ENCODE results near the gene ESRRA.
A peak's percentile ranks its signal among the peaks of the same experiment; 100 is the strongest.
"Not testable (repeated sequence)": the region's sequence is repeated elsewhere in the genome, so short reads cannot be mapped to it uniquely, and the experiment has no call there.

ESRRA gene

DNA sequence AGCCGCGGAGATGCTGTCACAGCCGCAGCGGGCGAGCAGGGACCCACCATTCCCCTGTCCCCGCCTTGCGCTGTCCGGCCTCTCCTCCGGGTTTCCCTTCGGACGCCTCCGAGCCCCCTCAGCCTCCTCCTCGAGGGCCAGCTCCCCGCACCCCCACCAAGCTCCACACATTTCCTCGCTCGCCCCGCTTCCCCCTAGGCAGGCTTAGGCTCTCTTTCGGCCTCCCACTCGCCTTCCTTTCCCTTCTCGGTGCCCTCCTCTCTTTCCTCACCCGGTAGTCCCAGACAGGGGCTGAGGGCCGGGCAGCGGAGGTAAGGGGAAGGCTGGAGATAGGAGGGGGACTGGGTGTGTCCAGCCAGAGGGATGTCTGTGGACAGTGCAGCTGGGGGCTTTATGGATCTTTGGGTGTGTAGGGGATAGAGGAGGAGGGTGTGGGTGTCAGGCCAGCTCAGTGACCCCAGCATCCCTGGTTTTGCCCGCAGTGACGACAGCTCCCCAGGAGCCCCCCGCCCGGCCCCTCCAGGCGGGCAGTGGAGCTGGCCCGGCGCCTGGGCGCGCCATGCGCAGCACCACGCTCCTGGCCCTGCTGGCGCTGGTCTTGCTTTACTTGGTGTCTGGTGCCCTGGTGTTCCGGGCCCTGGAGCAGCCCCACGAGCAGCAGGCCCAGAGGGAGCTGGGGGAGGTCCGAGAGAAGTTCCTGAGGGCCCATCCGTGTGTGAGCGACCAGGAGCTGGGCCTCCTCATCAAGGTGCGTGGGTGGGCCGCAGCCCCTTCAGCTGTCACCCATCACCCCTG lies 12.7 kb upstream of the ESRRA start:
- no peak for DNase-seq

DNA sequence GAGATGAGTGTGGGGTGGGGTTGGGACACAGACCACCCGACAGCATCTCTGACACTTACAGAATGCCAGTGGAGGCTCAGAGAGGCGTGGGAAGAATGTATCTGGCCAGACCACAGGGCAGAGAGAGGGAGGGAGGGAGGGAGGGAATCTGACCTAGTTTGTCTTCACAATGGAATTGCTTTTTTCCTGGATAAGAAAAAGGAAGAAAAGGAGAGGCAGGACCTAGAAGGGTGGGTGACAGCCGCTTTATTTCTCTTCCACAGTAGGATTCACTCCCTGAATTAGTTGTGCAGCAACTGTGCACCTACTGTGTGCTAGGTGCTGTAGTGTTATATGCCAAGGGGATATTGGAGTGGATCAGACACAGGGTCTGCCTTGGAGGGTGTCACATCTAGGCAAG lies 10.6 kb upstream of the ESRRA start:
- no peak for DNase-seq

DNA sequence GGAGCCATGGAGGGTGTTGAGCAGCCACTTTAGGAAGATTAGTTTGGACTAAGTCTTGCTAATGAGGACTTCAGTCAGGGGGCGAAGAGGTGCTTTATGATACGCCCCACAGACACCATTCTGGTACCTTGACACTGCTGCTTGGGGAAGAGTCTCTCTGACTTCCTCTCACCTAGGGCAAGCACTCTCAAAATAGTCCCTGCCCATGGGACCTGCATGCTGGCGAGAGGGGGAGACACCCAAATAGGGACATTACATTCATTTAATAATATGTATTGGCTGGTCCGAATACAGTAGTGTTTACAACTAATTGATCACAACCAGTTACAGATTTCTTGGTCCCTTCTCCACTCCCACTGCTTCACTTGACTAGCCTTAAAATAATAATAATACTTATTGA lies 9.6 kb upstream of the ESRRA start:
- DNase-seq, result no peak

DNA sequence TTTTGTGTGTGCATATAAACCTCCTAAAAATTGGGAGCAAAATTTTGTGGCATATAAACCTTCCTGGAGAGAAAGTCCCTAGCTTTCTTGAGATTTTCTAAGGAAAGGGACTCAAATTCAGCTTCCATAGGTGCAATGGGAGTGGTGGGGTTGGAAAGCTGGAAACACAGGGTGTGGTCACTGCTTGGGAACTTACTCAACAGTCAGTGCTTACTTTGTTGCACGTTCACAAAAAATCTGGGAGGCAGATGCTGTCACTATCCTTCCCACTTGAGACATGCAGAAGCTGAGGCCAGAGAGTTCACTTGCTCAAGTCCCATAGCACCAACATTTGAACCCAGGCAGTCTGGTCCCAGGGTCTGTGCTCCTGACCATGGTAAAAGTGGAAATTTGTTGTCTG lies 9.1 kb upstream of the ESRRA start:
- no peak for DNase-seq

DNA sequence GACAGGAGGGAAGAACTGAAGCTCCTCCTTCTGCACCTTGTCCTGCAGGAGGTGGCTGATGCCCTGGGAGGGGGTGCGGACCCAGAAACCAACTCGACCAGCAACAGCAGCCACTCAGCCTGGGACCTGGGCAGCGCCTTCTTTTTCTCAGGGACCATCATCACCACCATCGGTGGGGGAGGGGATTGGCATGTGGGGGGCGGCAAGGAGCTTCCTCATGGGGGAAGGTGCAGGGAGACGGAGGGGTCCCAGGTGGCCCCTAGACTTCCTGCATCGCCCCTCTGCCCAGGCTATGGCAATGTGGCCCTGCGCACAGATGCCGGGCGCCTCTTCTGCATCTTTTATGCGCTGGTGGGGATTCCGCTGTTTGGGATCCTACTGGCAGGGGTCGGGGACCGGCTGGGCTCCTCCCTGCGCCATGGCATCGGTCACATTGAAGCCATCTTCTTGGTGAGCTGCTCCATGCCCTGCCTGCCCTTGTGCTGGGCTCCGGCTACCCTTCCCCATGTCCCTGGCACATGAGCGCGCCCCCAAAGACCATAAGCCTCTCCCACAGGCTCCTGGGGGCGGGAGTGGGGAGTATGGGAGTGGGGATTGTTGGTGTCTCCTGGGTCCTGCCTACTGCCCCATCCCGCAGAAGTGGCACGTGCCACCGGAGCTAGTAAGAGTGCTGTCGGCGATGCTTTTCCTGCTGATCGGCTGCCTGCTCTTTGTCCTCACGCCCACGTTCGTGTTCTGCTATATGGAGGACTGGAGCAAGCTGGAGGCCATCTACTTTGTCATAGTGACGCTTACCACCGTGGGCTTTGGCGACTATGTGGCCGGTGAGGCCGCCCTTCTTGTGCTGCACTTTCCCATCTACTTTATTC lies 8.3 kb upstream of the ESRRA start:
- no peak for DNase-seq

DNA sequence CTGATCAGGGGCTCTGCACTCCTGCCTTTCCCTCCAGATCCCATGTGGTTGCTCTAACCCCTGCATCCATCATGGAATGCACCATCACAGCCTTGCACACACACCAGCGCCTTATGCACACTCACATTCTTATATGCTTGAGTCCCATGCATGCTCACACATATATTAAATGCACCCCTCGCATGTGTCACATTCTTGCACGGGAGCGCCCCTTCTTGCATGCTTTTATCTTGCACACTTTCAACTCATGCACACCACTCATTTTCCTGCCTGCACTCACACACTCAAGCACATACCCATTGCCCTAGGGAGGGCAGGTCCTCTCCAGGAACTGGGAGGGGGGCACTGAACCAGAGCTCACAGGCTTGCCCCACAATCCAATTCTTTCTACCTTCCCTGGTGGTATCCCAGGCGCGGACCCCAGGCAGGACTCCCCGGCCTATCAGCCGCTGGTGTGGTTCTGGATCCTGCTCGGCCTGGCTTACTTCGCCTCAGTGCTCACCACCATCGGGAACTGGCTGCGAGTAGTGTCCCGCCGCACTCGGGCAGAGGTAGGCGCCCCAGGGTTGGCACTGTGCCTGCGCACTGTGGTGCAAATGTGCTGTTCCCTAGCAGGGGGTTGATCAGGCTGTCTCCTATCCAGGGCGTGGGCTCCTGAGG lies 7.5 kb upstream of the ESRRA start:
- DNase-seq, result no peak

DNA sequence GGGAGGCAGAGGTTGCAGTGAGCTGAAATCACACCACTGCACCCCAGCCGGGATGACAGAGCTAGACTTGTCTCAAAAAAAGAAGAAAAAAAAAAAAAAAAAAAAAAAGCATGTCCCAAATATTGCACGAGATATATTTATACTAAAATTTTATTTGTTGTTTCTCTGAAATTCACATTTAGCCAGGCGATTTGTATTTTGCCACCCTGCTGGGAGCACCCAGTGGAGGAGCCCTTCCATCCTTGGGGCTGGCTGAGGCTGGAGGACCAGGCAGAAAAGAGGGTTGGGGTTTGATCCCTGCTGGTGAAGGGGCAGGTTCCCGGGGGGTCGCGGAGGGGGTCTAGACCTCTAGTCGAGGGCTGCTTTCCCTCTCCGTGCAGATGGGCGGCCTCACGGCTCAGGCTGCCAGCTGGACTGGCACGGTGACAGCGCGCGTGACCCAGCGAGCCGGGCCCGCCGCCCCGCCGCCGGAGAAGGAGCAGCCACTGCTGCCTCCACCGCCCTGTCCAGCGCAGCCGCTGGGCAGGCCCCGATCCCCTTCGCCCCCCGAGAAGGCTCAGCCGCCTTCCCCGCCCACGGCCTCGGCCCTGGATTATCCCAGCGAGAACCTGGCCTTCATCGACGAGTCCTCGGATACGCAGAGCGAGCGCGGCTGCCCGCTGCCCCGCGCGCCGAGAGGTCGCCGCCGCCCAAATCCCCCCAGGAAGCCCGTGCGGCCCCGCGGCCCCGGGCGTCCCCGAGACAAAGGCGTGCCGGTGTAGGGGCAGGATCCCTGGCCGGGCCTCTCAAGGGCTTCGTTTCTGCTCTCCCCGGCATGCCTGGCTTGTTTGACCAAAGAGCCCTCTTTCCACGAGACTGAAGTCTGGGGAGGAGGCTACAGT lies 6.1 kb upstream of the ESRRA start:
- no peak for DNase-seq

DNA sequence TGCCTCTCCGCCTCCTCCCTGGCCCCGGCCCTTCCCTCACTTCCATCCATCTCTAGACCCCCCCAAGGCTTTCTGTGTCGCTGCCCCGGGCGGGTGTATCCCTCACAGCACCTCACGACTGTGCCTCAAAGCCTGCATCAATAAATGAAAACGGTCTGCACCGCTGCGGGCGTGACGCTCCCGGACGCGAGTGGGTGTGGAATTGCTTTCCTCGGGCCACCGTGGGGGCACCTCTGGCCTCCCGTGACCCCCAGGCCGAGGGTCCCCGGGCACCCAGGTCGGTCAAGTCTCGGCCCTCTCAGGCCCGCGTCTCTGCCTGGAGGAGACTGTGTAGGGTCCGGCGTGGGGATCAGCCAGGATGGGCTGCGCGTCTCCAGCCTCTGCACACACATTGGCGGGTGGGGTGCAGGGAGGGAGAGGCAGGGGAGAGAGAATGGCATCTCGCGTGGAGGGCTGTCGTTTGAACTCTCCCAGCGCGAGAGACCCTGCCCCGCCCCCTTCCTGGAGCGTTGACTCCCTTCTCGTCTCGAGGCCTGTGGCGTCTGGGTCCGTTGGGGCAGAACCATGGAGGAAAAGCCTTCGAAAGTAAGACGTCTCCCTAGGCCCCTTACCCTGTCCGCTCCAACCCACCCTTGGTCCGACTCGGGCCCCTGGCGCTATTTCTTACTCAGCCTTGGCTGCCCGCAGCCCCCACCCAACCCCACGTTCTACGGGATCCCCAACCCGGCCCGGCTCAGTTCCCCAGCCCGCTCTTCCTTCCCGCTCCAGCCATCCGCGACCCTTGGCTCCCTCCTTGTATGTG lies 5.3 kb upstream of the ESRRA start, which contains the start of gene CATSPERZ:
Gene CATSPERZ, plus strand, starts transcription at position 512 of the 802 bp plus-strand sequence. Its CDS starts 53 bp downstream, at position 565.
- no peak for DNase-seq

DNA sequence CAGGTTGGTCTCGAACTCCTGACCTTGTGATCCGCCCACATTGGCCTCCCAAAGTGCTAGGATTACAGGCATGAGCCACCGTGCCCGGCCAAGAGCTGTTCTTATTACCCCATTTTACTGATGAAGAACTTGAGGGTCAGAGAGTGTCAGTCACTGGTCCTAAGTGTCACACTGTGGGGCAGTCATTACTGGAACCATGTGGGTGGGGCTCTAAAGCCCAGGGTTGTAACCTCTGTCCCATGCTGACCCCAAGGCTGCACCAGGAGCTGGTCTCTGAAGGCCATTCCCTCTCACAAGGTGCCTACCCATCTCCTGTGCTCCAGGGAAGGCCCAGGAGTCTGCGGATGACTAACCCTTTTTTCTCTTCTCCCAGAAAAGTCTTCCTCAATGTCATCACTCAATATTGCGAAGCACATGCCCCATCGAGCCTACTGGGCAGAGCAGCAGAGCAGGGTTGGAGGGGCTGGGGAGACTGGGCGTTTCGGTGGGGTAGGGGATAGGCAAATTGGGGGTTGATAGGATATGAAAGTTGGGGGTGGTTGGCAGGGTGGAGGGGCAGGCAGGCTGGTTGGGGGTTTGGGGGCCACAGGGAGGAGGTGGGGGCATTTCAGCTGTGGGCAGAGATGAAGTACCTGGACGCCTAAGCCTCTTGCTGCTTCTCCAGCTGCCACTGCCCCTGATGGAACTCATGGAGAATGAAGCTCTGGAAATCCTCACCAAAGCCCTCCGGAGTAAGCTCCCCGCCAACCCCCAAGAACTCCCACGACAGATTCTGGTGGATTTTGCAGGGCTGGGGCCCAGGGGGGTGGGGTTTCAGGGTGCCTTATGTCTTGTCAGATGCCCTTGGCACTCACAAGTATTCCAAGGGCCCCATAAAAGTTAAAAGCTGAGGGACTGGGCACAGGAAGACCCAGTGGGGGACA lies 2.0 kb upstream of the ESRRA start:
- DNase-seq, result no peak

DNA sequence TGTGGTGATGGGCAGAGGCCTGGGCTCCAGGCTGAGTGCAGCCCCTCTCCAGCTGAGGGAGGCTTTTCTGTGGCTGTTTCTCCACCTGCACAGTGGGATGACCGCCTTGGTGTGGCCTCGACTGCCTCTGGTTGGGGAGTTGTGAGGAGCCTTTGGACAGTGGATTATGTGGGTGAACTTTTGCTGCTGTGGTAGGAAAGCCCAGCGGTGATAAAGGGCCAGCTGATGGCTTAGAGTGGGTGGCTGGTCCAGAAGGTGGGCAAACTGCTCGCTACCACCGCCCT lies 1.4 kb upstream of the ESRRA start:
- no peak for DNase-seq

DNA sequence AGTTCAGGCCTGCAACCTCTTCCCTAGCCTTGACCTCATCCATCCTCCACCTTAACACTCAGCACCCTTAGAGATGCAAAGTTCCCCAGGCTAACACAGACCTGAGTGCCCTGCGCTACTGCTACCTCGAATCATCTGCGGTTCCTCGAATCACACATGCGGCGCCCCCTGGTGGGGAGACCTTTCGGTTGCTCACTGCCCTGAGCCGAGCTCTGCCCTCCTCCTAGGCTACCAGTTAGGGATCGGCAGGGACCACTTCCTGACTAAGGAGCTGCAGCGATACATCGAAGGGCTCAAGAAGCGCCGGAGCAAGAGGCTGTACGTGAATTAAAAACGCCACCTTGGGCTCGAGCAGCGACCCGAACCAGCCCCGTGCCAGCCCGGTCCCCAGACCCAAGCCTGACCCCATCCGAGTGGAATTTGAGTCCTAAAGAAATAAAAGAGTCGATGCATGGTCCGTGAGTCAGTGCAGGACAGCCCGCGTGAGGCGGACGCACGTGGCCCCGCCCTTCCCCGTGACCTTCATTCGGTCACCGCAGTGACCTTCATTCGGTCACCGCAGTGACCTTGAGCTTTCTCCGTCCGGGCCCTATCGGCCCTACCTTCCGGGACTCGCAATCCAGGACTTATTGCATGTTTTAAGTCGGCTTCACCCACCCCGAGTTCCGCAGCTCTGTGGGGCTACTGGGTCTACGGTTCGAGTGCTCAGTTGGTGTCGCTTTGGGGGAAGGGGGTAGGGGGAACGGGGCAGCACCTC lies 830 bp upstream of the ESRRA start:
- DNase-seq, result peak; percentile 83 to 97

DNA sequence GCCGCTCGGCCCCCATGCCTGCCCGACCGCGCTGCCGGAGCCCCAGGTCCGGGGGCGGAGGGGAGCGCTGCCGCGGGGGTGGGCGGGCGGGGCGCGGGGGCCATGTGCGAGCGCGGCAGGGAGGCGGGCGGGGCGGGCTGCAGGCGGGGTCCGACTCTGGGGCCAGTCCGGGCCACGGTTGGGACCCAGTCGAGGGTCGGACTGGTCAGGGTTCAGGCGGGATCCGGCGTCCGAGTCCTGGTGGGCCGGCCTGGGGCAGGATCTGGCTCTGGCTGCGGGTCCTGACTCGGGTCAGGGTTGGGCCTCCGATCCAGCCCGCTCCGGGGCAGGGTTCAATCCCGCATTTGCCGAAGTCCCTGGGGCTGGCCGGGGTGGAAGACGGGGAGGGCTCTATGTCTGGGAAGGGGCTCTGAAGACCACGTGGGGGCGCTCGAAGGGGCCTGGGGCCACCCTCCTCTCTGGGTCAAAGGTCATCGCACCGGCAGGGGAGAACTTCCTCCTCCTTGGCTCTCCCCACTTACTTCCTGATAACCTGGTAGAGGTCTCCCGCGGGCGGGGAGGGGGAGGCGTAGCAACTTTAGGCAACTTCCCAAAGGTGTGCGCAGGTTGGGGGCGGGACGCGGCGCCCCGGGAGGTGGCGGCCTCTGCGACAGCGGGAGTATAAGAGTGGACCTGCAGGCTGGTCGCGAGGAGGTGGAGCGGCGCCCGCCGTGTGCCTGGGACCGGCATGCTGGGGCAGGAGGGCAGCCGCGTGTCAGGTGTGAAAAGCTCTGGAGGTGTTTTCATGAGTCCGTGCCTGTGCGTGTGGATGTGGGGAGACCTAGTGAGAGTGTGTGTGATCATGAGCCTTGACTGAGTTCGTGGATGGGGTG lies 603 bp downstream of the ESRRA start:
- DNase-seq, result peak; percentile 42 to 43

DNA sequence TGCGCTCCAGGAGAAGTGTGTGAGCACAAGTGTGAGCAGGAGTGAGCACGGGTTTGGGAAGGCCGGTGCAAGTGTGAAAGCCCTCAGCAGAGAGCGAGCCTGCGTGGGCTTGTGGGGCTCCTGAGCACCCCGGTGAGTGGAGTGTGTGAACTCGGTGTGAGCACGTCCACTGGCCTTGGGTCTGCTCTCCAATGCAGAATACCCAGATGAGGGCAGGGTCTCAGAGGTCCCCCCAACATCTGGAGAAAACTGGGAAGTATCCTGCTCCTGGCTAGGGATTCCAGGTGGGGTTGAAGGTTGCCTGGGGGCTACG lies 1.2 kb downstream of the ESRRA start:
- DNase-seq, result no peak

DNA sequence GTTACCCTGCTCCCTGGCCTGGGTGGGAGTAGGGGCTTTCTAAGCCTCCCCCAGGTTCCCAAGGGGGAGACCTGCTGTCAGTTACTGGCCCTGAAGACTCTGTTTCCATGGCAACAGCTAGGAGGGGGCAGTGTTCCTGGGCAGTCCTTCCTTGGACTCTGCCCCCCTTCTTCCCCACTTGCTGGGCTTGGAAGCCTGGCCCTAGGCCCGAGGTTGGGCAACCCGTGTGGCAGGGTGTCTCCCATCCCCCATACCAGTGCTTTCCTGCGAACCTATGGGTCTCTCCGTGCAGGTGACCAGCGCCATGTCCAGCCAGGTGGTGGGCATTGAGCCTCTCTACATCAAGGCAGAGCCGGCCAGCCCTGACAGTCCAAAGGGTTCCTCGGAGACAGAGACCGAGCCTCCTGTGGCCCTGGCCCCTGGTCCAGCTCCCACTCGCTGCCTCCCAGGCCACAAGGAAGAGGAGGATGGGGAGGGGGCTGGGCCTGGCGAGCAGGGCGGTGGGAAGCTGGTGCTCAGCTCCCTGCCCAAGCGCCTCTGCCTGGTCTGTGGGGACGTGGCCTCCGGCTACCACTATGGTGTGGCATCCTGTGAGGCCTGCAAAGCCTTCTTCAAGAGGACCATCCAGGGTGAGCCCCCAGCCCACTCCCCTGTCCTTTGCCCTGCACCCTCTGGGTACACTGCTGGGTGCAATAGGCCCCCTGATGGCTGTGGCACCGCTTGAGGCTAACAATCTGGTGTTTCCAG lies 1.7 kb downstream of the ESRRA start:
- DNase-seq, result no peak

DNA sequence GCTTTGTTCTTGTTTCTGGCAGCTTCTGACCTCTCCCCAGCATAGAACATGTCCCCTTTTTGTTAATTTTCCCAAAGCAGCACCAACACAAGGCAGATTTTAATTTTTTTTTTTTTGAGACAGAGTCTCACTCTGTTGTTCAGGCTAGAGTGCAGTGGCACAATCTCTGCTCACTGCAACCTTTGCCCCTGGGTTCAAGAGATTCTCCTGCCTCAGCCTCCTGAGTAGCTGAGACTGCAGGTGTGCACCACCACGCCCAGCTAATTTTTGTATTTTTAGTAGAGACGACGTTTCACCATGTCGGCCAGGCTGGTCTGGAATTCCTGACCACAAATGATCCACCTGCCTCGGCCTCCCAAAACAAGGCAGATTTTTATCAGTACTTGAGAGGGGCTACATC lies 2.5 kb downstream of the ESRRA start:
- not testable (repeated sequence) for DNase-seq

DNA sequence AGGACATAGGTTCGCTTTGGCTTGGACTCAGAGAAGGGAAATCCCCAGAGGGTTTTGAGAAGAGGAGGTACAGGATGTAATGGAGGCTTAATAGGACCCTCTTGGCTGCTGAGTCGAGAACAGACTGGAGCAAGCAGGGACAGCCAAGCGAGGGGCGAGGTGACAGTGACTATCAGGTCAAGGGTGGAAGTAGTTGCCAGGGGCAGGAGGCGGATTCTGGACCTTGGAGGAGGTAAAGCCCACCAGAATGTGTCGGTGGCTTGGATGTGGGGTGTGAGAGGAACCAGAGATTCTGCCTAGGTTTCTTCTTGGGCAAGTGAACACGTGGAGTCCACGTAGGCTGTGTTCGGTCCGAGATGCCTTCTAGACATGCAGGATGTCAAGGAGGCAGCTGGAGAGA lies 7.6 kb downstream of the ESRRA start:
- DNase-seq, result no peak

DNA sequence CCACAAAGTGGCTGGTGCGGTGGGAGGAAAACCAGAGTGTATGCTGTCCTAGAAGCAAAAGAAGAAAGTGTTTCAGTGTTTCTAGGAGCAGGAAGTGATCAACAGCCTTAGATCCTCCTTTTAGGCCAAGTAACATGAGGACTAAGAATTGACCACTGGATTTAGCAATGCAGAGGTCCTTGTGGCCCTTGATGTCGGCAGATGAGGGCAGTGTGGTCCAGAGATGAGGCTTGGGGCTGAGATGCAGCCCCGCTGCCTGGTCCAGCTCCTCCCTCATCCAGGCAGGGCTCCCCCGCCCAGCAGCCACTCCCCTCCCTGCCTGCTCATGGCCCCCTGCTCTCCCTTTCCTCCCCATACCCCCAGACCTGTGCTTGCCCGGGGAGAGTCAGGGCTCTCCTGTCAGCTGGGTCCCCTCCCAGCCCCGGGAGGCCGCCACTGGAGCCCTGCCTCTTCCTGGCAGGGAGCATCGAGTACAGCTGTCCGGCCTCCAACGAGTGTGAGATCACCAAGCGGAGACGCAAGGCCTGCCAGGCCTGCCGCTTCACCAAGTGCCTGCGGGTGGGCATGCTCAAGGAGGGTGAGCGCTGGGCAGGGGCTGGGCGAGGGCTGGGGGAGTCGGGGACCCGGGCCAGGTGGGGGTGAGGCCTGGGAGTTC lies 8.3 kb downstream of the ESRRA start:
- DNase-seq, result no peak

Measured in inflammatory macrophage treated with lipopolysaccharide for 1 hour (primary cell).